Vagina (tissue), 2 donors: Measurements from ENCODE around the gene AMHR2.

Experiments
- CTCF ChIP-seq, 3 experiments: fragments of 450-650 bp in 2 of 3; fragments of 200-600 bp in 1 of 3; sonication (generic) in 1 of 3; IDR thresholded peaks; one replicate each; pipeline ENCODE4 v1.5.1; 2017 to 2019; ENCODE audit warnings: antibody characterized with exemption in 3 of 3, mild to moderate bottlenecking in 2 of 3, moderate library complexity in 2 of 3
- POLR2A ChIP-seq, 2 donors: fragments of 450-650 bp; IDR thresholded peaks; one replicate each; pipeline ENCODE4 v1.6.1; 2017; ENCODE audit warnings: antibody characterized with exemption in 2 of 2, mild to moderate bottlenecking in 2 of 2, moderate library complexity in 2 of 2

DNA sequence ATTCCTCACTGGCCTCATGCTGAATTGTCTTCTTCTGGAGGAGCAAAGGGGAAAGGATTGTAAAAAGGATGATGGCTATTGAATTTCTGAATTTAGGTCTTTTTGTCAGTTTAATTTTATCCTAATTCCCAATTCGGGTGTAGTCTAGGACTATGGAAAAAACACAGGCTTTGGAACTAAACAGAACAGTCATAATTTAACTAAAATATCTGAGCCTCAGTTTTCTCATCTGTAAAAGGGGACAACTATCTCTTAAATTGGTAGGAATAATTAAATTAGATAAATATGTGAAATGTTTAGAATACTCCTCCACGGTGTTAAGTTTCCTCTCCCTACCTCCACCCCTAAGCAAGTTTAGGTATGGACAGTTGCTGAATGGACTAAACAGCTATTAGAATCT lies 46.9 kb upstream of the AMHR2 start:
- no peak for TF ChIP-seq POLR2A (IDR thresholded peaks at IDR 0.05)
- no peak for TF ChIP-seq CTCF (IDR thresholded peaks at IDR 0.05)
